GM15510 (cell line): ENCODE results near the gene ZNF324.

Experiments
- POLR2A ChIP-seq: IDR thresholded peaks from 3 replicates; pipeline ENCODE4 v1.6.1; 2011; ENCODE audit warnings: borderline replicate concordance; ENCODE audit not compliant: insufficient read length; ENCODE audit errors: extremely low read depth

Gene ZNF324

GRCh38 chr19:58468216-58468839 lies 1.4 kb downstream of the ZNF324 start:
- no peak for TF ChIP-seq POLR2A

- TF ChIP-seq POLR2A: no peak
Observed at GRCh38 chr19:58469241-58470013, 2.5 kb downstream of the ZNF324 start.

GRCh38 chr19:58471736-58472135 lies 4.9 kb downstream of the ZNF324 start:
- TF ChIP-seq POLR2A: no peak

- no peak for TF ChIP-seq POLR2A
Observed at GRCh38 chr19:58473775-58474174, 6.9 kb downstream of the ZNF324 start.

- no peak for TF ChIP-seq POLR2A
Observed at GRCh38 chr19:58474291-58474996, 7.6 kb downstream of the ZNF324 start.

GRCh38 chr19:58474997-58475713 lies 8.3 kb downstream of the ZNF324 start:
- no peak for TF ChIP-seq POLR2A

- peak; percentile 56 for TF ChIP-seq POLR2A
Observed at GRCh38 chr19:58475714-58476497, 9.0 kb downstream of the ZNF324 start, which contains the start of gene ZNF446. Gene ZNF446 (plus strand): TSS chr19:58476352. CDS start chr19:58477219, 867 bp downstream.

GRCh38 chr19:58476498-58477015 lies 9.7 kb downstream of the ZNF324 start:
- TF ChIP-seq POLR2A: no peak

GRCh38 chr19:58477130-58477529 lies 10.2 kb downstream of the ZNF324 start:
- no peak for TF ChIP-seq POLR2A

GRCh38 chr19:58477871-58478270 lies 11.0 kb downstream of the ZNF324 start:
- no peak for TF ChIP-seq POLR2A

GRCh38 chr19:58479303-58479702 lies 12.4 kb downstream of the ZNF324 start:
- TF ChIP-seq POLR2A: no peak

- TF ChIP-seq POLR2A: no peak
Observed at GRCh38 chr19:58479736-58480480, 13.0 kb downstream of the ZNF324 start.

- no peak for TF ChIP-seq POLR2A
Observed at GRCh38 chr19:58480481-58480830, 13.6 kb downstream of the ZNF324 start.

GRCh38 chr19:58480831-58481230 lies 14.0 kb downstream of the ZNF324 start:
- no peak for TF ChIP-seq POLR2A

GRCh38 chr19:58482372-58482771 lies 15.5 kb downstream of the ZNF324 start:
- no peak for TF ChIP-seq POLR2A
